Measurements from ENCODE around the gene BAAT. TPM values are rescaled to one million over a fixed set of nuclear protein-coding genes. Genes with fewer than 3 reads are reported as not detected.

BAAT gene
- total and polyA plus RNA-seq, 9 donors = 0.10 to 0.31 (median 0.12) TPM; not detected in 6

- DNase-seq = no peak
- 41 to 50% (median 43%) methylated on average over 3 of the region's 3 CpGs for WGBS, 3 donors
- H3K27ac ChIP-seq = no peak overlapping the region
Observed at GRCh38 chr9:101428909-101429308, 44.1 kb upstream of the BAAT start.

GRCh38 chr9:101427957-101428655, 43.3 kb upstream of the BAAT start:
- Histone ChIP-seq H3K27me3 (no peaks in the 10 kb centered on the region), H3K36me3 (no peaks in the 10 kb centered on the region), H3K9me3 (no peaks in the 10 kb centered on the region), H3K27ac (no peak overlapping the region), H3K4me1 (ENCODE audit: insufficient read depth) (no peaks in the 10 kb centered on the region), H3K4me3 (no peak overlapping the region)
- TF ChIP-seq EP300 (IDR thresholded peaks at IDR 0.05) = no peak
- no peak for DNase-seq
- WGBS, 3 donors = 86 to 87% (median 87%) methylated on average over 3 of the region's 3 CpGs
- intact Hi-C loops (cut with DNase I) = no loop called here

More at GRCh38 chr9:101428909-101429308, 44.1 kb upstream of the BAAT start:
- no peaks in the 10 kb centered on the region for H3K4me1 ChIP-seq (ENCODE audit: insufficient read depth)
- H3K4me3 ChIP-seq = no peak overlapping the region
- no peaks in the 10 kb centered on the region for H3K9me3 ChIP-seq
- H3K36me3 ChIP-seq = no peaks in the 10 kb centered on the region
- intact Hi-C loops (cut with DNase I) = no loop called here
- no peaks in the 10 kb centered on the region for H3K27me3 ChIP-seq
- TF ChIP-seq POLR2A (IDR thresholded peaks at IDR 0.05) = no peak
- no peak for TF ChIP-seq EP300 (IDR thresholded peaks at IDR 0.05)
- no peak for TF ChIP-seq CTCF (IDR thresholded peaks at IDR 0.05)

GRCh38 chr9:101427358-101427757, 42.6 kb upstream of the BAAT start:
- no peak for TF ChIP-seq CTCF (IDR thresholded peaks at IDR 0.05)
- TF ChIP-seq EP300 (IDR thresholded peaks at IDR 0.05) = no peak
- TF ChIP-seq POLR2A (IDR thresholded peaks at IDR 0.05) = no peak
- Histone ChIP-seq H3K9me3 (no peaks in the 10 kb centered on the region), H3K4me1 (ENCODE audit: insufficient read depth) (no peaks in the 10 kb centered on the region), H3K27me3 (no peaks in the 10 kb centered on the region), H3K27ac (no peak overlapping the region), H3K36me3 (no peaks in the 10 kb centered on the region), H3K4me3 (no peak overlapping the region)
- WGBS, 3 donors = 88 to 94% (median 92%) methylated on average over 8 of the region's 8 CpGs
- intact Hi-C loops (cut with DNase I) = no loop called here
- DNase-seq = no peak

- Histone ChIP-seq H3K4me1 (ENCODE audit: insufficient read depth) (no peaks in the 10 kb centered on the region), H3K27ac (no peak overlapping the region), H3K4me3 (no peak overlapping the region), H3K9me3 (peaks cover 0 to 3% of the 10 kb centered on the region in 2 donors), H3K36me3 (no peaks in the 10 kb centered on the region), H3K27me3 (no peaks in the 10 kb centered on the region)
- 61 to 75% (median 70%) methylated on average over 5 of the region's 5 CpGs for WGBS, 3 donors
- TF ChIP-seq POLR2A (IDR thresholded peaks at IDR 0.05) (no peak), EP300 (IDR thresholded peaks at IDR 0.05) (no peak), CTCF (IDR thresholded peaks at IDR 0.05) (no peak)
- DNase-seq = no peak
- intact Hi-C loops (cut with DNase I) = no loop called here
Observed at GRCh38 chr9:101421653-101422065, 36.9 kb upstream of the BAAT start.

- H3K9me3 ChIP-seq = peaks cover 0 to 8% of the 10 kb centered on the region in 2 donors
- no peaks in the 10 kb centered on the region for H3K27me3 ChIP-seq
- intact Hi-C loops (cut with DNase I) = no loop called here
- TF ChIP-seq EP300 (IDR thresholded peaks at IDR 0.05) = no peak
- TF ChIP-seq CTCF (IDR thresholded peaks at IDR 0.05) = no peak
- TF ChIP-seq POLR2A (IDR thresholded peaks at IDR 0.05) = no peak
- no peak overlapping the region for H3K4me3 ChIP-seq
- no peak overlapping the region for H3K27ac ChIP-seq
- DNase-seq = no peak
- no peaks in the 10 kb centered on the region for H3K36me3 ChIP-seq
- H3K4me1 ChIP-seq (ENCODE audit: insufficient read depth) = no peaks in the 10 kb centered on the region
- WGBS, 3 donors = 63 to 93% (median 90%) methylated on average over 2 of the region's 2 CpGs
Observed at GRCh38 chr9:101419863-101420262, 35.1 kb upstream of the BAAT start.

Data from ovary (tissue), 9 donors.